ENCODE data around the gene ADCY10. TPM values are rescaled to one million over a fixed set of nuclear protein-coding genes. Genes with fewer than 3 reads are reported as not detected.

Gene ADCY10
- total and polyA plus RNA-seq, 9 of the 15 experiments (the other 6 are each of a cell fraction or from before 2014, with no cell fraction given), result 0.08 to 0.86 (median 0.22) TPM

DNA sequence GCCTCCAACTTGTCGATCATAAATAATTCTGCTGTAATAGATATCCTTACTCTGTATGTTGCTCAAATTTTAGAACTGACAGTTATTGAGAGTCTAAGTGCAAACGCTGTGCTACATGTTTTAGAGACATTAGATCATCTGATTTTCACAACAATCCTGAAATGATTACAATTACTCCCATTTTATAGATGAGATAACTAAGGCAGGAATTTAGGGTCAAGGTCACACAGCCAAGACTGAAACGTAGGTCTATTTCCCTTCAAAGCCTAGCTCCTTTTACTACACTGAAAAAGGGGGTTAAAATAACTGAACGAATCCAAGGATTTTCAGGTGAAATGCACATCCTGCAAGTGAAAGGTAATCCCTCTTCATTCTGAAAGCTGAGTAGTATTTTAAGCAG, 19.9 kb upstream of the ADCY10 start (continued):
- TF ChIP-seq KDM4B (IDR thresholded peaks at IDR 0.05; ENCODE audit: borderline replicate concordance in 2 of 2, low read depth in 1 of 2) (no peak), NCOR1 (IDR thresholded peaks at IDR 0.05) (0 out of 2 replicates have a peak, but pooled peaks have one; percentile 13), KHSRP (IDR thresholded peaks at IDR 0.05) (0 out of 2 replicates have a peak, but pooled peaks have one; percentile 6), MCM2 (IDR thresholded peaks at IDR 0.05; ENCODE audit: low read depth) (no peak), ZNF436 (CRISPR knock-in tag; IDR thresholded peaks at IDR 0.05) (no peak), DNMT1 (IDR thresholded peaks at IDR 0.05) (no peak), SMAD4 (CRISPR knock-in tag; conservative IDR thresholded peaks at IDR 0.05) (no peak), SAFB2 (IDR thresholded peaks at IDR 0.05; ENCODE audit: borderline replicate concordance, low read depth, low read length, severe bottlenecking) (no peak), EWSR1 (IDR thresholded peaks at IDR 0.05; ENCODE audit: borderline replicate concordance, low read depth, partially characterized antibody) (no peak), SIN3B (IDR thresholded peaks at IDR 0.05; ENCODE audit: low read depth) (no peak), ZZZ3 (IDR thresholded peaks at IDR 0.05) (no peak), TEAD4 (IDR thresholded peaks at IDR 0.05; ENCODE audit: low read length) (peak; percentile 64), TEAD4 (CRISPR knock-in tag; IDR thresholded peaks at IDR 0.05; ENCODE audit: borderline replicate concordance) (no peak), GATAD2A (IDR thresholded peaks at IDR 0.05) (no peak), RHOXF2B (CRISPR knock-in tag; conservative IDR thresholded peaks at IDR 0.05) (no peak), TGIF2 (CRISPR knock-in tag; IDR thresholded peaks at IDR 0.05) (no peak), FOXK1 (CRISPR knock-in tag; IDR thresholded peaks at IDR 0.05; ENCODE audit: borderline replicate concordance) (no peak), NCOA4 (IDR thresholded peaks at IDR 0.05; ENCODE audit: partially characterized antibody) (no peak), TRIM24 (IDR thresholded peaks at IDR 0.05) (no peak), JUND (IDR thresholded peaks at IDR 0.05; ENCODE audit: borderline replicate concordance, low read depth, low read length) (no peak), JUND (tag; IDR thresholded peaks at IDR 0.05; ENCODE audit: borderline replicate concordance, low read depth, low read length) (peak; percentile 12; the same call in 1 of the 3 replicates), GABPA (tag; conservative IDR thresholded peaks at IDR 0.05; ENCODE audit: low read depth) (no peak)
- TF ChIP-seq, protein P1, sequence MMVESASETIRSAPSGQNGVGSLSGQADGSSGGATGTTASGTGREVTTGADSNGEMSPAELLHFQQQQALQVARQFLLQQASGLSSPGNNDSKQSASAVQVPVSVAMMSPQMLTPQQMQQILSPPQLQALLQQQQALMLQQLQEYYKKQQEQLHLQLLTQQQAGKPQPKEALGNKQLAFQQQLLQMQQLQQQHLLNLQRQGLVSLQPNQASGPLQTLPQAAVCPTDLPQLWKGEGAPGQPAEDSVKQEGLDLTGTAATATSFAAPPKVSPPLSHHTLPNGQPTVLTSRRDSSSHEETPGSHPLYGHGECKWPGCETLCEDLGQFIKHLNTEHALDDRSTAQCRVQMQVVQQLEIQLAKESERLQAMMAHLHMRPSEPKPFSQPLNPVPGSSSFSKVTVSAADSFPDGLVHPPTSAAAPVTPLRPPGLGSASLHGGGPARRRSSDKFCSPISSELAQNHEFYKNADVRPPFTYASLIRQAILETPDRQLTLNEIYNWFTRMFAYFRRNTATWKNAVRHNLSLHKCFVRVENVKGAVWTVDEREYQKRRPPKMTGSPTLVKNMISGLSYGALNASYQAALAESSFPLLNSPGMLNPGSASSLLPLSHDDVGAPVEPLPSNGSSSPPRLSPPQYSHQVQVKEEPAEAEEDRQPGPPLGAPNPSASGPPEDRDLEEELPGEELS (CRISPR knock-in tag; IDR thresholded peaks at IDR 0.05; ENCODE audit: borderline replicate concordance), result no peak
- TF ChIP-seq, protein P2, sequence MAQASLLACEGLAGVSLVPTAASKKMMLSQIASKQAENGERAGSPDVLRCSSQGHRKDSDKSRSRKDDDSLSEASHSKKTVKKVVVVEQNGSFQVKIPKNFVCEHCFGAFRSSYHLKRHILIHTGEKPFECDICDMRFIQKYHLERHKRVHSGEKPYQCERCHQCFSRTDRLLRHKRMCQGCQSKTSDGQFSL (CRISPR knock-in tag; IDR thresholded peaks at IDR 0.05), result no peak
- TF ChIP-seq, protein P2 (tag; IDR thresholded peaks at IDR 0.05), result 0 out of 4 replicates have a peak, but pooled peaks of 1 of the 2 experiments have one; percentile 3
- TF ChIP-seq, protein P3, sequence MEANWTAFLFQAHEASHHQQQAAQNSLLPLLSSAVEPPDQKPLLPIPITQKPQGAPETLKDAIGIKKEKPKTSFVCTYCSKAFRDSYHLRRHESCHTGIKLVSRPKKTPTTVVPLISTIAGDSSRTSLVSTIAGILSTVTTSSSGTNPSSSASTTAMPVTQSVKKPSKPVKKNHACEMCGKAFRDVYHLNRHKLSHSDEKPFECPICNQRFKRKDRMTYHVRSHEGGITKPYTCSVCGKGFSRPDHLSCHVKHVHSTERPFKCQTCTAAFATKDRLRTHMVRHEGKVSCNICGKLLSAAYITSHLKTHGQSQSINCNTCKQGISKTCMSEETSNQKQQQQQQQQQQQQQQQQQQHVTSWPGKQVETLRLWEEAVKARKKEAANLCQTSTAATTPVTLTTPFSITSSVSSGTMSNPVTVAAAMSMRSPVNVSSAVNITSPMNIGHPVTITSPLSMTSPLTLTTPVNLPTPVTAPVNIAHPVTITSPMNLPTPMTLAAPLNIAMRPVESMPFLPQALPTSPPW (CRISPR knock-in tag; IDR thresholded peaks at IDR 0.05), result 0 out of 2 replicates have a peak, but pooled peaks have one; percentile 7
- TF ChIP-seq, protein P4, sequence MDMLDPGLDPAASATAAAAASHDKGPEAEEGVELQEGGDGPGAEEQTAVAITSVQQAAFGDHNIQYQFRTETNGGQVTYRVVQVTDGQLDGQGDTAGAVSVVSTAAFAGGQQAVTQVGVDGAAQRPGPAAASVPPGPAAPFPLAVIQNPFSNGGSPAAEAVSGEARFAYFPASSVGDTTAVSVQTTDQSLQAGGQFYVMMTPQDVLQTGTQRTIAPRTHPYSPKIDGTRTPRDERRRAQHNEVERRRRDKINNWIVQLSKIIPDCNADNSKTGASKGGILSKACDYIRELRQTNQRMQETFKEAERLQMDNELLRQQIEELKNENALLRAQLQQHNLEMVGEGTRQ (CRISPR knock-in tag; IDR thresholded peaks at IDR 0.05), result no peak
